HG03135 (cell line): ENCODE measurements around the gene SLC25A27.

Source experiments
- ATAC-seq: cut with Tn5 transposase; IDR thresholded peaks from one replicate; pipeline ENCODE4 v1.9.1; 2021; ENCODE audit warnings: mild to moderate bottlenecking, moderate library complexity; ENCODE audit not compliant: unreplicated experiment

The SLC25A27 gene

GRCh38 chr6:46704562-46704961 is 51.8 kb downstream of the SLC25A27 start:
- no peak for ATAC-seq

DNA sequence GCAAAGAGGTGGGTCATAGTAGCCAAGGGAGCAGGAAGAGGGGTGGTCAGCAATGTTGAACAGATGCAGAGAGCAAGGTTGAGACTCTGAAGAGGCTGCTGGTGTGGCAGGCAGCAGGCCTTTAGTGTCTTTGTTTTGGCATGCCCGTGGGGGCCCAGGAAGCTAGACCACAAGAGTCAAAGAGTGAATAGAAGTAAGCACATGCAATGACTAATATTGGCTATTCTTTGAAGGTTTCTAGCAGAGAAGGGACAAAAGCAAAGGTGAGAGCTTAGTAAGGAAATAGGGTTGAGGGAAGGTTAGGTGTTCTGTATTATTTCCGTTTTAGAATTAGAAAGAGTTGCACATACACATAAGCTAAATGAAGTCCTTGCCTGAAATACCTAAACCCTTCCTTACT is 53.7 kb downstream of the SLC25A27 start:
- ATAC-seq: no peak

GRCh38 chr6:46711491-46711890 is 58.7 kb downstream of the SLC25A27 start:
- no peak for ATAC-seq

DNA sequence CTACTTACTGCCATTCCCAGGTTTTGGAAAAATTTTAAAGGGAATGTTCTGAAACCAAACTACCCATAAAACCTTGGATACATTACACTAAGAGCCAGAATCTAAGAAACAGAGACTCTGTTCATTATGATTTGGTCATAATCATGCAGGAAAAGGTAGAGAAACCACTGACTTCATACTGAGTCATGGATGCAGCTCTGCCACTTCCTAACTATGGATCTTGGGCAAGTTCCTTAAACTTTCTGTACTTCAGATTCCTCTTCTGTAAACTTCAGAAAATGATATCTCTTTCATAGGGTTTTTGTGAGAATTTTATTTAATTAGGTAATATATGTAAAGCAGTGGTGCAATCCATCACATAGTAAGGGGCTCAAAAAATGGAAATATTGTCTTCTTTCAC is 62.4 kb downstream of the SLC25A27 start:
- no peak for ATAC-seq

DNA sequence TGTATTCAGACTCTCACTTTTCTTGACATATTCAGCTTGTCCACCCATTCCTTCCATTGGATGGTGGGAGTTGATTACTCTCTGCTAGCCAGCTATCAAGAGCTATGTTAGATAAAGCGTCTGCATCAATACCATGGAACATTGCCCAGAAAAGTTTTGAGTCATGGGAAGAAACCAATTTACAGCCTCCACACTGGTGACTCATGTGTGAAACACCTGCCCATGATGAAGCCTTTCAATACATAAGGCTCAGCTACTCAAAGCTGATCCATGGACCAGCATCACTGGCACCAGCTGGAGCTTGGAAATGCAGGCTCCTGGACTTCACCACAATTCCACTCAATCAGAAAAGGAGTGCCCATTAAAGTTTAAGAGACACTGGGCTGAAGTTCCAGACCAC is 66.3 kb downstream of the SLC25A27 start:
- ATAC-seq: no peak

GRCh38 chr6:46720401-46720800 is 67.6 kb downstream of the SLC25A27 start:
- ATAC-seq: no peak
